Cardiac fibroblast (primary cell): ENCODE results near the gene SRRM4.

Source experiments
- DNase-seq, 2 donors: peaks; one replicate each; pipeline versions ENCODE4 v3.0.0 to v3.0.0-alpha.2; 2010; ENCODE audit warnings: low read depth in 2 of 2
- H3K4me3 ChIP-seq, 2 donors: replicated peaks in 1 of 2; 1 replicate in 1 of 2; 2 replicates in 1 of 2; pipeline ENCODE4 v1.5.1; 2011; ENCODE audit warnings: low read depth in 2 of 2, low read length in 2 of 2, mild to moderate bottlenecking in 2 of 2, moderate library complexity in 1 of 2
- TF ChIP-seq, protein P1 (sequence below): IDR thresholded peaks from one replicate; pipeline ENCODE4 v1.5.1; 2011; ENCODE audit warnings: low read depth, mild to moderate bottlenecking, low read length, inconsistent platforms

Gene SRRM4

DNA sequence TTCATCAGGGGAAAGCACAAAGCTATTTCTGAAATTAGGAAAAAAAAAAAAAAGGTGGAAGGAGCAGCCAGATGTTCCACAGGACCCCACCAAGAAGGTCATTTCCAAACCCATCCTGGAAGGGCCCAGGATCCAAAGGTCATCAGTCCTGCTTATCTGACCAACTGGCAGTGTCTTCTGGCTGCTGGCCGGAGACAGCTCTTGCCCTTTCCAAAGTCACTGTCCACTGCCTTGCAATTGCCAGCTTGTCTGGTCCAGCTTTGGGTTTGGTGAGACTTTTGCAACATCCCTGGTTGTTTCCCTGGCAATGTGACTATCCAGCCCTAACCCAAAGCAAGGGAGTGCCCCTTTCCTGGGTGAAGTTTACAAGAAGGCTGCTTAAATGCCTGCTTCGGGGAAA is 178.5 kb downstream of the SRRM4 start:
- no peak for DNase-seq
- TF ChIP-seq, protein P1, sequence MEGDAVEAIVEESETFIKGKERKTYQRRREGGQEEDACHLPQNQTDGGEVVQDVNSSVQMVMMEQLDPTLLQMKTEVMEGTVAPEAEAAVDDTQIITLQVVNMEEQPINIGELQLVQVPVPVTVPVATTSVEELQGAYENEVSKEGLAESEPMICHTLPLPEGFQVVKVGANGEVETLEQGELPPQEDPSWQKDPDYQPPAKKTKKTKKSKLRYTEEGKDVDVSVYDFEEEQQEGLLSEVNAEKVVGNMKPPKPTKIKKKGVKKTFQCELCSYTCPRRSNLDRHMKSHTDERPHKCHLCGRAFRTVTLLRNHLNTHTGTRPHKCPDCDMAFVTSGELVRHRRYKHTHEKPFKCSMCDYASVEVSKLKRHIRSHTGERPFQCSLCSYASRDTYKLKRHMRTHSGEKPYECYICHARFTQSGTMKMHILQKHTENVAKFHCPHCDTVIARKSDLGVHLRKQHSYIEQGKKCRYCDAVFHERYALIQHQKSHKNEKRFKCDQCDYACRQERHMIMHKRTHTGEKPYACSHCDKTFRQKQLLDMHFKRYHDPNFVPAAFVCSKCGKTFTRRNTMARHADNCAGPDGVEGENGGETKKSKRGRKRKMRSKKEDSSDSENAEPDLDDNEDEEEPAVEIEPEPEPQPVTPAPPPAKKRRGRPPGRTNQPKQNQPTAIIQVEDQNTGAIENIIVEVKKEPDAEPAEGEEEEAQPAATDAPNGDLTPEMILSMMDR, result no peak
- no peak overlapping the region for H3K4me3 ChIP-seq

DNA sequence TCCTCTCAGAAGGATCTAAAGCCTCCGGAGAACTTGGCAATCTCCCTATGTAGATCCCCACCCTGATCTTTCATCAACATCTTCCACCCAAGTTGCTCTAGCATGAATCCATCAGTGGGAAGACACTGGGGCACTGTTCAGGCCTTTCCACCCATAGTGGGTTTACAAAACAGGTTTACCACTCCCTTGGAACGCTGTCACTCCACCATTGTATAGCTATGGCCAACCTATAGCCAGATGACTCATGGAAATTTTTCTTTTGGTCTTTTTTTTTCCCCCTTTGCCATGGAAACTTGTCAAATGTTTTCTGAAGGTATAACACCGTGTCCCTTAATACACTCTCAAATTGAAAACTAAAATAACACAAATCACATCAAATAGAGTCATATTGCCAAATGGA is 186.6 kb downstream of the SRRM4 start:
- H3K4me3 ChIP-seq, result no peak overlapping the region
- no peak for DNase-seq
- TF ChIP-seq, protein P1, result no peak

DNA sequence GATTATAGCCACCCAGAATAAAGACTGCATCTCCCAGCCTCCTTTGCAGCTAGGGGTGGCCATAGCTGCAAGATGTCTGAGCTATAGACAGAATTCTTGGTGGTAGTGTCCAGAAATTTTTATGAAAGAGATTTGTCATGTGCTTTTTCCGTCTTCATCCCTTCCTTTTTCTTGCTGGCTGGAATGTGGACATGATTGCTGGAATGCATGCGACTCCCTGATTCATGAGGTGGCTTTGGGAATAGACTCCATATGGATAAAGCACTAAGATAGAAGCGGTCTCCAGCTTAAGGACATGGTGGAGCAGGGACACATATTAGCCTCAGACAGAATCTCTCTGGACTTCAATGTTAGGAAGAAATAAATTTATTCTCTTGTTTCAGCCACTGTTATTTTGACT is 187.4 kb downstream of the SRRM4 start:
- DNase-seq, result no peak
- TF ChIP-seq, protein P1, result no peak
- no peak overlapping the region for H3K4me3 ChIP-seq

DNA sequence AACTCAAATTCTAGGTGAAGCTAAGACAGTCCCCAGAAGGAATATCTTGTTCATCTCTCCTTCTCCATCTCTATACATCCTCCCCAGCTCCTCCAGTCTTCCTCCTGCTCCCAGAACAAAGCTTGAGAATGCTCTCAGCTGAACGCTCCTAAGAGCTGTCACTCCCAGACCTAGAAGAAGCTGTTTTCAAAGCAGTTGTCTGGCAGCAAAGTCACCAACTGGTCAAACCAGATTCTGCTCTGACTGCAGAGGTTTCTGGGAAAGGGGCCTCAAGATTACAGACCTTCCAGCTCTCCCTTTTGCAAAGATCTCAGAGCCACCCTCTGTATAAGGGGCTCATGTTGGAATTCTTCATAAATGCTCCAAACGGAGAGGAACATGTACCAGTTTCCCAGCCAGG is 187.8 kb downstream of the SRRM4 start:
- H3K4me3 ChIP-seq, result no peak overlapping the region
- DNase-seq, result no peak
- TF ChIP-seq, protein P1, result no peak

DNA sequence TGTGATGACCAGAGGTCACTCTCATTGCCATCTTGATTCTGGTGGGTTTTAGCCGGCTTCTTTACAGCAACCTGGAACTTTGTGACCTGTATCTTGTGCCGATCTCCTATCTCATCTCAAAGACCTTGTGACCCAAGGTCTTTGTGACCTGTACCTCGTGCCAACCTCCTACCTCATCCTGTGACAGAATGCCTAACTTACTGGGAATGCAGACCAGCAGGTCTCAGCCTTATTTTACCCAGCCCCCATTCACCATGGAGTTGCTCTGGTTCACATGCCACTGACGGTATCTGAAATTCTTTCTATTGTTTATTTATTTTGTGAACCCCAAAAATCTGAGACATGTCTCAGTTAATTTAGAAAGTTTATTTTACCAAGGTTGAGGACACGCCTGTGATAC is 189.9 kb downstream of the SRRM4 start:
- no peak for DNase-seq
- H3K4me3 ChIP-seq, result no peak overlapping the region
- TF ChIP-seq, protein P1, result no peak

DNA sequence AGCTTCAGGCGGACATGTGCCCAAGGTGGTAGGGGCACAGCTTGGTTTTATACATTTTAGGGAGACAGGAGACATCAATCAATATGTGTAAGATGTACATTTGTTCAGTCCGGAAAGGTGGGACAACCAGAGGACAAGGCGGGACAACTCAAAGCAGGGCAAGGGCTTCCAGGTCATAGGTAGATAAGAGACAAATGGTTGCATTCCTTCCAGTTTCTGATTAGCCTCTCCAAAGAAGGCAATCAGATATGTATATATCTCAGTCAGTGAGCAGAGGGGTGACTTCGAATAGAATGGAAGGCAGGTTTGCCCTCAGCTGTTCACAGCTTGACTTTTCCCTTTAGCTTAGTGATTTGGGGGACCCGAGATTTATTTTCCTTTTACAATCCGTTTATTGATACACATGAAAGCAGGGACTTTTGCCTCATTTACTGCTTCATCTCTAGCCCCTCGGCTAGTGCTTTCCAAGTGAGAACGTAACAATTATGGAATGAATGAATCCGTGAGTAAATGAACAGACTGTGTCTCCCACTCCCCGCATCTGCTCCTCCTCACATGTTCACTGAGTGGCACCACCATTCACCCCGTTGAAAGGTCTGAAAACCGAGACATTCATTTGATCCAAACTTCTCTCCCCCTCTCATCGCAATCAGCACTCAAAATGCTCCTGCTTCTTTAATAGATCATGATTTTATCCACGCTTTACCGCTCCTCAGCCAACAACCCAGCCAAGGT is 190.5 kb downstream of the SRRM4 start:
- DNase-seq, result no peak
- TF ChIP-seq, protein P1, result no peak
- no peak overlapping the region for H3K4me3 ChIP-seq

DNA sequence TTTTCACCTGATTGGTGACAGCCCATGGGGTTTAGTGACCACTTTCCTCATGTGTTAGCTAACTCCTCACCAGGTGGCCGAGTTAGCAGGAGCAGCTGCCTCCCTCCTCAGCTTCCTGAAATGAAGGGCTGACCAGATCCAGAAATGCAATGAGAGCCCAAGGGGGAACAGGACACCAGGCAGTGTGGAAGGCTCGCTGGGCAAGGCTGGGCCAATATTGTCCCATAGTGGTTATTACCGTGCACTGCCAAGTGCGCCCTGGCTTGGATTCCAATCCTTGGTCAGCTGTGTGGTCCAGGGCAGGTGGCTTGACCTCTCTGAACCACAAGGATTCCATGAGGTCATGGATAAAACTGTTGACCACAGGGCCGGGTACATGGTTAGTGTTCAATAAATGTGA is 193.7 kb downstream of the SRRM4 start:
- no peak overlapping the region for H3K4me3 ChIP-seq
- DNase-seq, result no peak
- TF ChIP-seq, protein P1, result no peak
